Heart left ventricle (tissue), 16 donors: ENCODE measurements around the gene VARS1. TPM values are rescaled to one million over a fixed set of nuclear protein-coding genes. Genes with fewer than 3 reads are reported as not detected.
"Not testable (repeated sequence)": the region's sequence is repeated elsewhere in the genome, so short reads cannot be mapped to it uniquely, and the experiment has no call there.

Experiments used
- ATAC-seq, 4 donors: fragments of 200-7000 bp; cut with Tn5 transposase; one replicate each; pipeline ENCODE4 v1.9.1; 2020 to 2022; ENCODE audit warnings: moderate library complexity in 4 of 4, mild to moderate bottlenecking in 3 of 4, moderate number of reproducible peaks in 1 of 4
- DNase-seq, 5 donors: peaks; one replicate each; pipeline ENCODE4 v3.0.0-alpha.2; 2020
- H3K27ac ChIP-seq, 12 donors: fragments of 200-600 bp; sonication (generic) in 4 of 12; one replicate each; pipeline versions ENCODE4 v1.5.0 to v1.8.0; 2016 to 2022; ENCODE audit warnings: mild to moderate bottlenecking in 2 of 12
- H3K27me3 ChIP-seq, 9 donors: fragments of 200-600 bp; sonication (generic) in 2 of 9; one replicate each; pipeline versions ENCODE4 v1.5.1 to v1.8.0; 2016 to 2022; ENCODE audit warnings: mild to moderate bottlenecking in 3 of 9
- H3K36me3 ChIP-seq, 9 donors: fragments of 200-600 bp; sonication (generic) in 2 of 9; one replicate each; pipeline versions ENCODE4 v1.5.0 to v1.8.0; 2018 to 2022; ENCODE audit warnings: mild to moderate bottlenecking in 2 of 9
- H3K4me1 ChIP-seq, 12 donors: fragments of 200-600 bp; sonication (generic) in 4 of 12; one replicate each; pipeline versions ENCODE4 v1.5.0 to v1.8.0; 2016 to 2022; ENCODE audit warnings: mild to moderate bottlenecking in 3 of 12
- H3K4me3 ChIP-seq, 12 donors: fragments of 200-600 bp; sonication (generic) in 4 of 12; one replicate each; pipeline versions ENCODE4 v1.5.0 to v1.8.0; 2017 to 2022; ENCODE audit warnings: mild to moderate bottlenecking in 9 of 12, moderate library complexity in 4 of 12
- H3K9me3 ChIP-seq, 12 donors: fragments of 200-600 bp; sonication (generic) in 4 of 12; one replicate each; pipeline versions ENCODE4 v1.5.0 to v1.8.0; 2016 to 2022; ENCODE audit warnings: mild to moderate bottlenecking in 1 of 12
- CTCF ChIP-seq, 12 donors: fragments of 200-600 bp; sonication (generic) in 4 of 12; IDR thresholded peaks; one replicate each; pipeline versions ENCODE4 v1.5.0 to v1.8.0; 2018 to 2022; ENCODE audit warnings: antibody characterized with exemption in 12 of 12, mild to moderate bottlenecking in 5 of 12
- POLR2A ChIP-seq, 2 donors: fragments of 450-650 bp; IDR thresholded peaks; one replicate each; pipeline ENCODE4 v1.6.1; 2017; ENCODE audit warnings: antibody characterized with exemption in 2 of 2, mild to moderate bottlenecking in 2 of 2, moderate library complexity in 2 of 2
- WGBS, 4 donors: extraction: QIAGEN DNeasy Blood & Tissue Kit in 2 of 4; methylation state at CpG; one replicate each; pipeline versions ENCODE4 v1.1.5 to v1.1.7; 2013 to 2018; 5-methylcytosine and 5-hydroxymethylcytosine counted together
- intact Hi-C, 10 donors: fragments of 100-400 bp; cut with DNase I; formaldehyde crosslinking; loops; one replicate each; pipeline versions ENCODE4 v1.11.1 to v1.14.2; 2022
- polyA plus RNA-seq, 2 donors: library from polyadenylated mRNA; stranded (reverse); fragments of 200-250 nt; gene quantifications; one replicate each; pipeline ENCODE4 v1.2.3, GENCODE V29; 2013
- total RNA-seq, 9 donors: library from RNA; depleted of rRNA in 2 of 9; stranded (reverse); fragments of >200 nt in 2 of 9; fragmentation: NEBNext Ultra II Directional in 3 of 9; extraction: Animal tissue kit (Norgen Biotek cat#: 25700) in 3 of 9; gene quantifications; one replicate each; pipeline versions ENCODE4 v1.1.0 to v1.2.4, GENCODE V29; 2016 to 2023
- donor health status: ischemic (EF 13 %, LVEDD 7.1; RV severe dilation, severe dysfunction).
- donor health status: healthy with polysubstance abuse.
- donor health status: DM: no; HTN: yes; CAD: no.
- donor health status: DM: no; HTN: no; CAD: no.
- donor health status: ischemic (EF 25% LVEDD 6.9; RV normal size, moderate dysfunction).
- donor health status: ischemic (EF 25% LVEDD 5.7; RV mildly dilated, moderate dysfunction).
- donor health status: healthy.
- donor health status: DM: yes; HTN: yes; CAD: no.
- donor health status: ischemic (EF 35%, LVEDD 5.7; RV mildly dilated, moderate dysfunction).
- donor health status: nonischemic (EF 11% LVEDD 7.7; RV severe dilation, severe dysfunction).
- donor health status: DM: yes; HTN: yes; CAD: no.
- donor health status: PGD.
- donor health status: ischemic (EF 29% LVEDD 5.4; RV normal size, mild dysfunction).
- donor health status: nonischemic (EF 23%, LVEDD 6.1; RV moderate dilation, normal function).

VARS1 gene
- total and polyA plus RNA-seq, 11 donors, result 18.6 to 61.8 (median 26.1) TPM

- DNase-seq, result peak; percentile 64 to 89 (median 82)
- Histone ChIP-seq H3K36me3 (peaks cover 0 to 3% (median 0%) of the 10 kb centered on the region in 9 donors), H3K27ac (peak overlapping the region; percentile 93 to 100 (median 99)), H3K4me1 (peaks cover 0 to 75% (median 50%) of the 10 kb centered on the region in 12 donors), H3K27me3 (no peaks in the 10 kb centered on the region), H3K4me3 (peak overlapping the region; percentile 24 to 73 (median 62)), H3K9me3 (no peaks in the 10 kb centered on the region)
- TF ChIP-seq POLR2A (IDR thresholded peaks at IDR 0.05), result peak in 1 of 2 donors; percentile 49
- no peak for TF ChIP-seq CTCF (IDR thresholded peaks at IDR 0.05)
- intact Hi-C loops, result loop anchor here in 1 of 10 donors (5.0 kb wide), 1 partner anchor 89 kb away; no protein-coding TSS in a partner anchor
- whole genome bisulfite sequencing, 4 donors, result 4 to 5% (median 5%) methylated on average over 39 of the region's 39 CpGs
- ATAC-seq, result peak; percentile 38 to 68 (median 59)
Observed at GRCh38 chr6:31821301-31822035, 25.9 kb upstream of the VARS1 start.

GRCh38 chr6:31820399-31820798 lies 24.8 kb upstream of the VARS1 start:
- not testable (repeated sequence) for H3K9me3 ChIP-seq, ATAC-seq, H3K27me3 ChIP-seq, H3K36me3 ChIP-seq, DNase-seq
- Histone ChIP-seq H3K4me3 (peak overlapping the region in 4 of 12 donors; percentile 63 to 72 (median 66)), H3K27ac (peak overlapping the region; percentile 93 to 100 (median 99)), H3K4me1 (peaks cover 0 to 65% (median 45%) of the 10 kb centered on the region in 12 donors)
- intact Hi-C loops, result loop anchor here in 1 of 10 donors (5.0 kb wide), 1 partner anchor 88 kb away; no protein-coding TSS in a partner anchor
- WGBS, 4 donors, result 88 to 92% (median 91%) methylated on average over 10 of the region's 10 CpGs

DNA sequence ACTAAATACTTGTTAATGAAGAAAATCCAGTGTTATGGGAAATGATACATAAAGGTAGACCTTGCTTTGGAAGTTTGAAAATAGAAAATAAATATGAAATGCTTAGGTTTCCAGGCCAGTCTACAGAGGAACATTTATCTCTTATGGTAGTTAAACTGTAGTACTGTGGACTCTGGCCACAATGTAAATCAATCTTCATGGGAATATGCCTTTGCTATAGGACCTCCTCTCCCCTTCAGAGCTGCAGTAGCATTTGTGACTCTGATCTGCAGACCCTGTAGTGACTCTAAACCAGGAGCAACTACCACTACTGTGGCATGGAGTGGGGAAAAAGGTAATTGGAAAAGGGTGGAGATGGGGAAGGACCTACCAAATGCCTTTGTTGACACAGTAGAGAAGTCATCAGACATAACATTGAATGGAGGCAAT lies 24.3 kb upstream of the VARS1 start:
- no peaks in the 10 kb centered on the region for H3K9me3 ChIP-seq
- peaks cover 0 to 64% (median 45%) of the 10 kb centered on the region in 12 donors for H3K4me1 ChIP-seq
- H3K36me3 ChIP-seq, result peaks cover 0 to 3% (median 0%) of the 10 kb centered on the region in 9 donors
- H3K27ac ChIP-seq, result peak overlapping the region; percentile 33 to 100 (median 98)
- intact Hi-C loops, result loop anchor here in 1 of 10 donors (5.0 kb wide), 1 partner anchor 88 kb away; no protein-coding TSS in a partner anchor
- TF ChIP-seq CTCF (IDR thresholded peaks at IDR 0.05) (no peak), POLR2A (IDR thresholded peaks at IDR 0.05) (no peak)
- peak overlapping the region in 7 of 12 donors; percentile 58 to 70 (median 65) for H3K4me3 ChIP-seq
- H3K27me3 ChIP-seq, result no peaks in the 10 kb centered on the region
- DNase-seq (no peak), ATAC-seq (no peak)

- WGBS, 4 donors, result 26 to 54% (median 41%) methylated on average over 8 of the region's 8 CpGs
- H3K36me3 ChIP-seq, ATAC-seq, H3K27me3 ChIP-seq, intact Hi-C loops, DNase-seq, H3K9me3 ChIP-seq: not testable (repeated sequence)
- Histone ChIP-seq H3K27ac (peak overlapping the region; percentile 63 to 100 (median 98)), H3K4me1 (peaks cover 0 to 61% (median 50%) of the 10 kb centered on the region in 12 donors), H3K4me3 (peak overlapping the region; percentile 24 to 70 (median 63))
Observed at GRCh38 chr6:31817929-31818511, 22.5 kb upstream of the VARS1 start.
